Neural progenitor cell (in vitro differentiated cells): ENCODE results near the gene HCFC2.

ENCODE experiments used
- EZH2 ChIP-seq: fragments of 200-600 bp; sonication (generic); IDR thresholded peaks from 2 replicates; pipeline ENCODE4 v1.6.1; 2017; ENCODE audit warnings: antibody characterized with exemption, mild to moderate bottlenecking, moderate library complexity
- TF ChIP-seq, protein P1 (sequence below): fragments of 200-600 bp; sonication (generic); IDR thresholded peaks from 2 replicates; pipeline ENCODE4 v1.5.1; 2017; ENCODE audit warnings: antibody characterized with exemption, mild to moderate bottlenecking

DNA sequence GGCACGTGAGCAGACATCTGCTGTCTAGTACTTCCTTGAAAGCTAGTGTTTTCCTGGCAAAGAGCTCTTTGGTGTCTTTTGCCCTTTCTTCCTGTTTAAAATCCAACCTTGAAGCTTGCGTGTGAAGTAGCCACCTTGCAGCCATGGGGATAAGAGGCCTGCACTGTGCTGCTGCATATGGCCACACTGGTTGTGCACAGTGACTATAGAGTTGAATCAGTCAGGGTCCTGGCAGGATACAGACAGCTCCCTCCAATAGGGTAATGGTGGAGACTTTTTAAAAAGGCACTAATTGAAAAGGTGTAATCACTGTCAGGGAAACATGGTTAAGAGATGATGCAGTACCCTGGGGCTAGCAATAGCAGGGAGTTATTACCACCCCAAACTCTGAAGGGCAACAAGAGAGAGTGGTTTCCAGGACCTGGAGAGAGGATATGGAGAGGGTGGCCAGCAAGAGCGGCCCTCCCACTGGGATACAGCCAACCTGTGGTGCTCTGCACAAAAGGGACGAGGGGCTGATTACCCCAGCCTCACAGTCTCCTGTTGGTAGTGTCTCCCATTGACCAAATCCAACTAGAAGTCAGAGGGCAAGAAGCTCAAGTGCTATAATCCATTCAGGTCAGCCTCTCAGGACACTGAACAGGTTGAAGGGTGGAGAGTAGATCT lies 9.5 kb upstream of the HCFC2 start:
- TF ChIP-seq, protein P1, sequence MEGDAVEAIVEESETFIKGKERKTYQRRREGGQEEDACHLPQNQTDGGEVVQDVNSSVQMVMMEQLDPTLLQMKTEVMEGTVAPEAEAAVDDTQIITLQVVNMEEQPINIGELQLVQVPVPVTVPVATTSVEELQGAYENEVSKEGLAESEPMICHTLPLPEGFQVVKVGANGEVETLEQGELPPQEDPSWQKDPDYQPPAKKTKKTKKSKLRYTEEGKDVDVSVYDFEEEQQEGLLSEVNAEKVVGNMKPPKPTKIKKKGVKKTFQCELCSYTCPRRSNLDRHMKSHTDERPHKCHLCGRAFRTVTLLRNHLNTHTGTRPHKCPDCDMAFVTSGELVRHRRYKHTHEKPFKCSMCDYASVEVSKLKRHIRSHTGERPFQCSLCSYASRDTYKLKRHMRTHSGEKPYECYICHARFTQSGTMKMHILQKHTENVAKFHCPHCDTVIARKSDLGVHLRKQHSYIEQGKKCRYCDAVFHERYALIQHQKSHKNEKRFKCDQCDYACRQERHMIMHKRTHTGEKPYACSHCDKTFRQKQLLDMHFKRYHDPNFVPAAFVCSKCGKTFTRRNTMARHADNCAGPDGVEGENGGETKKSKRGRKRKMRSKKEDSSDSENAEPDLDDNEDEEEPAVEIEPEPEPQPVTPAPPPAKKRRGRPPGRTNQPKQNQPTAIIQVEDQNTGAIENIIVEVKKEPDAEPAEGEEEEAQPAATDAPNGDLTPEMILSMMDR = no peak
- no peak for TF ChIP-seq EZH2
